Endothelial cell of umbilical vein (primary cell): ENCODE results near the gene SPAG8.

Source experiments
- CTCF ChIP-seq, 2 donors: IDR thresholded peaks; 1 replicate in 1 of 2; 2 replicates in 1 of 2; pipeline ENCODE4 v1.5.1; 2011; ENCODE audit warnings: low read length in 2 of 2, mild to moderate bottlenecking in 2 of 2, moderate library complexity in 2 of 2, control low read depth in 1 of 2, inconsistent platforms in 1 of 2, low read depth in 1 of 2; ENCODE audit not compliant: insufficient read depth in 1 of 2; ENCODE audit errors: extremely low read depth in 1 of 2
- EZH2 ChIP-seq: IDR thresholded peaks from 2 replicates; pipeline ENCODE4 v1.6.1; 2012; ENCODE audit warnings: borderline replicate concordance, low read depth, mild to moderate bottlenecking, moderate library complexity, low read length, inconsistent platforms; ENCODE audit not compliant: severe bottlenecking
- MAX ChIP-seq: IDR thresholded peaks from 2 replicates; pipeline ENCODE4 v1.6.1; 2011; ENCODE audit not compliant: insufficient read depth, insufficient read length
- MYC ChIP-seq: IDR thresholded peaks from one replicate; pipeline ENCODE4 v1.6.1; 2011; ENCODE audit warnings: mild to moderate bottlenecking, low read depth, low read length

- no peak for TF ChIP-seq CTCF (IDR thresholded peaks at IDR 0.05; ENCODE audit: extremely low read depth in 1 of 2, insufficient read depth in 1 of 2, low read depth in 1 of 2, low read length in 2 of 2)
- TF ChIP-seq MAX = no peak
- TF ChIP-seq MYC = no peak
- TF ChIP-seq EZH2 = no peak
Measured at GRCh38 chr9:35822926-35823325, 10.9 kb upstream of the SPAG8 start.
